GM12873 (cell line): ENCODE data around the gene CTSE.

Experiments
- CTCF ChIP-seq: IDR thresholded peaks from 2 replicates; pipeline ENCODE4 v1.5.1; 2012; ENCODE audit warnings: low read depth, mild to moderate bottlenecking, moderate library complexity, low read length, control low read depth; ENCODE audit not compliant: insufficient read depth; ENCODE audit errors: missing control alignments

CTSE gene

DNA sequence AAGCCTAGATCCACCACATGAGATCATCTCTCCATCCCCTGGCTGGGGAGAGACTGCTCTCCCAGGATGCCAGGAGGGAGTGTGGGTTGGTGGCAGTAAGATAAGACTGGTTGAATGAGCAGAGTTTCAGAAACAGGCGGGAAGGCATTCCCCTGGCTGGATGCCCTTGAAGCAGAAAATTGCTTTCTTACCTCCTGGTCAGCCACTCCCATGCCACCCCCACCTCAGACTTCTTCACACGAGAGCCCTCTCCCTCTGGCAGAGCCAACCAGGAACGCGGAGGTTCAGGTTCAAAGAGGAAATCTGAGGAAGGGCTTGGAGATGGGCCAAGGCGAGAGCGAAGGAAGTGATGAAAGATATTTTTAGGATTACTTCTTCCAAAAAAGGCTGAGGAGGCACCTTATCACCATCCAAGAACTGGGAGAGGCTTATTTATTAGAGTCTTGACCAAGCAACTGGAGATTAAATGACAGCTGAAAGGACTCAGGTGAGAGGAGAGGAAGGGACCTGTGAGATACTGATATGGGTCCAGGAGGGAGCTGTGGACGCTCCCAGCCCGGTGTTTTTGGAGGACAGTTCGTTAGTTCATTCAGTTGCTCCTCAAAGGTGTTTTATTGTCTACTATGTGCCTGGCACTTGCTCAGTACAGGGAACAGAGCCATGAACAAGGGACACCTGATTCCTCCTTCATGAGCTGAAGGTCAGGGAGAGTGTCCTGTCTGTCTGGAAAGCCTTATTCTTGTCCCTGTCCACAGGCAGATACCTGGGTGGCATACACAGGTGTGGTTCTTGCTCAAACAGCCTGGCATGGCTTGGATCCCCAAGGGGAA is 61.5 kb downstream of the CTSE start:
- no peak for TF ChIP-seq CTCF

GRCh38 chr1:205961405-205961804 is 62.3 kb downstream of the CTSE start:
- TF ChIP-seq CTCF: no peak

GRCh38 chr1:205959789-205960188 is 63.9 kb downstream of the CTSE start:
- TF ChIP-seq CTCF: no peak
